Measurements from ENCODE around the gene XIRP2.

GRCh38 chr2:167127135-167127534 lies 238.9 kb downstream of the XIRP2 start:
- TF ChIP-seq CTCF (IDR thresholded peaks at IDR 0.05; ENCODE audit: low read depth, low read length, missing input control) (peak; percentile 11), EGR1 (IDR thresholded peaks at IDR 0.05; ENCODE audit: low read depth in 2 of 2) (no peak), GABPA (IDR thresholded peaks at IDR 0.05 in 1 of 2, conservative IDR thresholded peaks at IDR 0.05 in 1 of 2) (no peak), YY1 (IDR thresholded peaks at IDR 0.05) (no peak), REST (IDR thresholded peaks at IDR 0.05) (no peak), TAF1 (conservative IDR thresholded peaks at IDR 0.05) (no peak), ATF3 (IDR thresholded peaks at IDR 0.05) (no peak), RAD21 (IDR thresholded peaks at IDR 0.05) (peak; percentile 24 to 53), ZBTB33 (IDR thresholded peaks at IDR 0.05) (no peak), JUND (IDR thresholded peaks at IDR 0.05) (no peak), MAX (IDR thresholded peaks at IDR 0.05) (no peak)

All from liver (tissue), 3 donors.